ENCODE results near the gene PREX1. TPM values are rescaled to one million over a fixed set of nuclear protein-coding genes. Genes with fewer than 3 reads are reported as not detected.
A peak's percentile ranks its signal among the peaks of the same experiment; 100 is the strongest.

Gene PREX1
- total and polyA plus RNA-seq, 2 of the 4 experiments (the other 2 are of a cell fraction): 0.67 to 0.72 TPM

GRCh38 chr20:48794360-48794759, 33.4 kb downstream of the PREX1 start:
- Histone ChIP-seq H3K18ac (ENCODE audit: low read depth, low read length) (no peak overlapping the region), H3K27ac (ENCODE audit: insufficient read depth, low read length) (no peak overlapping the region), H3K4me1 (ENCODE audit: control insufficient read depth, insufficient read depth, low read length) (no peaks in the 10 kb centered on the region; the same call in 1 of the 2 replicates), H3K9me1 (ENCODE audit: insufficient read depth, low read length) (no peaks in the 10 kb centered on the region), H3K4me2 (ENCODE audit: low read depth, low read length) (no peak overlapping the region), H3K9me3 (ENCODE audit: control insufficient read depth, insufficient read depth, low read length) (no peaks in the 10 kb centered on the region), H3K56ac (ENCODE audit: extremely low read depth, insufficient read depth, low read length) (no peak overlapping the region), H3K4ac (ENCODE audit: low read depth, low read length) (no peak overlapping the region), H2AK9ac (replicated peaks; ENCODE audit: low read depth, low read length, poor library complexity) (peak overlapping the region; percentile 62), H4K91ac (ENCODE audit: insufficient read depth, low read depth, low read length) (no peak overlapping the region), H2BK120ac (ENCODE audit: low read depth, low read length) (no peak overlapping the region), H3K14ac (replicated peaks; ENCODE audit: low read depth, low read length) (no peak overlapping the region), H2AK5ac (ENCODE audit: low read depth, low read length) (no peak overlapping the region), H4K5ac (ENCODE audit: low read depth, low read length) (no peak overlapping the region), H2BK15ac (ENCODE audit: low read depth, low read length) (no peak overlapping the region), H3K9ac (ENCODE audit: low read depth, low read length) (no peak overlapping the region), H3K27me3 (ENCODE audit: control insufficient read depth, insufficient read depth, low read length) (peaks cover 16% of the 10 kb centered on the region; the same call in 1 of the 2 replicates), H4K8ac (ENCODE audit: low read depth in 2 of 2, low read length in 2 of 2) (no peak overlapping the region), H2BK5ac (ENCODE audit: low read depth, low read length, poor library complexity, severe bottlenecking) (no peak overlapping the region), H3K4me3 (ENCODE audit: insufficient read depth, low read depth, low read length) (no peak overlapping the region), H3K36me3 (ENCODE audit: control insufficient read depth, insufficient read depth, low read length) (no peaks in the 10 kb centered on the region), H4K20me1 (ENCODE audit: insufficient read depth, low read length) (no peaks in the 10 kb centered on the region), H3K23ac (ENCODE audit: low read depth, low read length) (no peak overlapping the region), H2BK20ac (ENCODE audit: low read depth, low read length) (no peak overlapping the region), H2AFZ (replicated peaks; ENCODE audit: low read length, poor library complexity) (no peak overlapping the region), H3K79me1 (ENCODE audit: low read depth in 1 of 2, low read length in 2 of 2) (no peaks in the 10 kb centered on the region)
- ChIA-PET CTCF (no interaction called here), POLR2A (ENCODE audit: unreplicated experiment) (no interaction called here)
- TF ChIP-seq, protein P1, sequence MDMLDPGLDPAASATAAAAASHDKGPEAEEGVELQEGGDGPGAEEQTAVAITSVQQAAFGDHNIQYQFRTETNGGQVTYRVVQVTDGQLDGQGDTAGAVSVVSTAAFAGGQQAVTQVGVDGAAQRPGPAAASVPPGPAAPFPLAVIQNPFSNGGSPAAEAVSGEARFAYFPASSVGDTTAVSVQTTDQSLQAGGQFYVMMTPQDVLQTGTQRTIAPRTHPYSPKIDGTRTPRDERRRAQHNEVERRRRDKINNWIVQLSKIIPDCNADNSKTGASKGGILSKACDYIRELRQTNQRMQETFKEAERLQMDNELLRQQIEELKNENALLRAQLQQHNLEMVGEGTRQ (IDR thresholded peaks at IDR 0.05; ENCODE audit: low read depth, low read length): no peak
- TF ChIP-seq NFE2L2 (IDR thresholded peaks at IDR 0.05; ENCODE audit: low read depth, low read length) (no peak), MAFK (IDR thresholded peaks at IDR 0.05; ENCODE audit: low read depth, low read length) (no peak), SMC3 (IDR thresholded peaks at IDR 0.05; ENCODE audit: low read depth, low read length) (no peak), RCOR1 (IDR thresholded peaks at IDR 0.05; ENCODE audit: insufficient replicate concordance, low read length) (no peak)
- intact Hi-C loops (cut with micrococcal nuclease): no loop called here
- dilution Hi-C loops (cut with HindIII; ENCODE audit: low sequenced_read_pairs, unreplicated experiment): no loop called here
- no TSS peak for BruUV-seq (replicated peaks)
- in situ Hi-C loops (cut with MboI; ENCODE audit: low sequenced_read_pairs): loop anchor here (25.0 kb wide), 1 partner anchor 93 kb away; no protein-coding TSS in a partner anchor
- no peak for DNase-seq
- ATAC-seq (ENCODE audit: low read depth): peak; percentile 27; the same call in 1 of the 2 replicates
- 18% methylated on average over 2 of the region's 5 CpGs; no CpG with 5 or more reads in 1 of the 2 experiments for whole genome bisulfite sequencing, 2 experiments (ENCODE audit: extremely low coverage in 2 of 2, insufficient read length in 1 of 2)
